Measurements from ENCODE around the gene BCL2L11. TPM values are rescaled to one million over a fixed set of nuclear protein-coding genes. Genes with fewer than 3 reads are reported as not detected.

Gene BCL2L11
- total and polyA plus RNA-seq, 10 of the 15 experiments (the other 5 are each of a cell fraction or from before 2014, with no cell fraction given), result 0.29 to 10.1 (median 1.1) TPM

DNA sequence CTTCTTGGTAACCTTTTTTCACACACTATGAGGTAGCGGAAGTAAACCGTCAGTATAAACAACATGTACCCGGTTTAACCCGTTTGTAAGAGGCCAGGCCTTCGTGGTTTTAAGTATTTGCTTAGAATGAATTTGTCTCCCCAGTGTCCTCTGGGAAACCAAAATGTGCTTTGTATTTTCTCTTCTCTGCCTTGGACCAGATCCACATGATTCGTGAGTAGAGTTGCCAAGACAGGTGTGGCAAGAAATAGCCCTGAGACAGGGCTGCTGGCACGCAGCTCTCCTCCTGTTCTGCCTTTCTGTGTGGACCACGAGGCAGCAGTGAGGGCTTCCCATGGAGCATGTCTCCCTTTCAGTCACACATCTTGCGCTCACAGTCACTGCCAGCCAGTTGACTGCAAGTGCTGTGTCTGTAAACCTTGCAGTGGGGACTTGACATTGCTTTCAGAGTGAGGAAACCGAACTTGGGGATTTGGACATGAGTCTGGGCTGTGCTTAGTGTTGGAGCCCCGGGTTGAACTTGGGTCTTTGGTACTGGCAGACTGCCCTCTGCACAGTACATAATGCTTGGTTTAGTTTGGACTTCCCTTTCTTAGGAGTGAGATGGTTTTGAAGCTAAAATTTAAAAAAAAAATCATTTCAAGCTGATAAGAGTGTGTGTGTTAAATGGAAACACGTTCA, 19.1 kb downstream of the BCL2L11 start:
- Histone ChIP-seq H3K9me3 (replicated peaks; ENCODE audit: control insufficient read depth, insufficient read depth, low read length) (no peaks in the 10 kb centered on the region; the same call in 2 of the 3 replicates), H3K27me3 (replicated peaks in 1 of 2; ENCODE audit: control insufficient read depth in 2 of 2, insufficient read depth in 2 of 2, low read length in 1 of 2) (no peaks in the 10 kb centered on the region; a peak in 2 of 4 replicates), H3K27ac (ENCODE audit: control insufficient read depth, insufficient read depth) (no peak overlapping the region), H3K9ac (ENCODE audit: control insufficient read depth, insufficient read depth, low read length) (no peak overlapping the region), H3K4me3 (no peak overlapping the region), H3K36me3 (ENCODE audit: control insufficient read depth in 2 of 2, insufficient read depth in 2 of 2, low read length in 1 of 2) (peaks cover 0 to 12% of the 10 kb centered on the region in 2 experiments; a peak in 2 of 4 replicates), H3K4me1 (ENCODE audit: control insufficient read depth, insufficient read depth, low read length) (peaks cover 1% of the 10 kb centered on the region), H3K79me2 (ENCODE audit: control insufficient read depth, insufficient read depth, low read length) (0 out of 2 replicates have a peak, but pooled peaks cover under 1% of the 10 kb centered on the region), H2AFZ (ENCODE audit: control insufficient read depth, low read depth, low read length) (no peak overlapping the region), H4K20me1 (ENCODE audit: control insufficient read depth, insufficient read depth) (peaks cover 10% of the 10 kb centered on the region), H3K4me2 (ENCODE audit: control insufficient read depth, insufficient read depth) (no peak overlapping the region)
- DNase-seq (ENCODE audit: low read depth, low spot score) (no peak), FAIRE-seq (no peak), ATAC-seq (no peak; the same call in 2 of the 3 replicates)
- 78% methylated on average over 12 of the region's 12 CpGs for WGBS (ENCODE audit: insufficient coverage, insufficient replicate concordance, low lambda C conversion rate, missing lambda C conversion rate)
- intact Hi-C loops (cut with micrococcal nuclease; ENCODE audit: unreplicated experiment) (no loop called here), in situ Hi-C loops (cut with MboI) (no loop called here)
- BruUV-seq (replicated peaks), result no TSS peak
- RAD21 ChIA-PET (ENCODE audit: unreplicated experiment), result no interaction called here
- POLR2A ChIA-PET, result no interaction called here
- CTCF ChIA-PET, result no interaction called here
- SMC1A ChIA-PET (ENCODE audit: uncharacterized antibody, unreplicated experiment), result interaction anchor here (0.8 kb wide), 1 partner anchor 18 kb away, joined by 3 read pairs; no protein-coding TSS in a partner anchor
- TF ChIP-seq BHLHE40 (IDR thresholded peaks at IDR 0.05; ENCODE audit: borderline replicate concordance in 1 of 2, low read depth in 2 of 2, low read length in 1 of 2), result no peak
- TF ChIP-seq, protein P1, sequence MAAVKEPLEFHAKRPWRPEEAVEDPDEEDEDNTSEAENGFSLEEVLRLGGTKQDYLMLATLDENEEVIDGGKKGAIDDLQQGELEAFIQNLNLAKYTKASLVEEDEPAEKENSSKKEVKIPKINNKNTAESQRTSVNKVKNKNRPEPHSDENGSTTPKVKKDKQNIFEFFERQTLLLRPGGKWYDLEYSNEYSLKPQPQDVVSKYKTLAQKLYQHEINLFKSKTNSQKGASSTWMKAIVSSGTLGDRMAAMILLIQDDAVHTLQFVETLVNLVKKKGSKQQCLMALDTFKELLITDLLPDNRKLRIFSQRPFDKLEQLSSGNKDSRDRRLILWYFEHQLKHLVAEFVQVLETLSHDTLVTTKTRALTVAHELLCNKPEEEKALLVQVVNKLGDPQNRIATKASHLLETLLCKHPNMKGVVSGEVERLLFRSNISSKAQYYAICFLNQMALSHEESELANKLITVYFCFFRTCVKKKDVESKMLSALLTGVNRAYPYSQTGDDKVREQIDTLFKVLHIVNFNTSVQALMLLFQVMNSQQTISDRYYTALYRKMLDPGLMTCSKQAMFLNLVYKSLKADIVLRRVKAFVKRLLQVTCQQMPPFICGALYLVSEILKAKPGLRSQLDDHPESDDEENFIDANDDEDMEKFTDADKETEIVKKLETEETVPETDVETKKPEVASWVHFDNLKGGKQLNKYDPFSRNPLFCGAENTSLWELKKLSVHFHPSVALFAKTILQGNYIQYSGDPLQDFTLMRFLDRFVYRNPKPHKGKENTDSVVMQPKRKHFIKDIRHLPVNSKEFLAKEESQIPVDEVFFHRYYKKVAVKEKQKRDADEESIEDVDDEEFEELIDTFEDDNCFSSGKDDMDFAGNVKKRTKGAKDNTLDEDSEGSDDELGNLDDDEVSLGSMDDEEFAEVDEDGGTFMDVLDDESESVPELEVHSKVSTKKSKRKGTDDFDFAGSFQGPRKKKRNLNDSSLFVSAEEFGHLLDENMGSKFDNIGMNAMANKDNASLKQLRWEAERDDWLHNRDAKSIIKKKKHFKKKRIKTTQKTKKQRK (IDR thresholded peaks at IDR 0.05; ENCODE audit: low read depth, low read length), result no peak
- TF ChIP-seq, protein P2, sequence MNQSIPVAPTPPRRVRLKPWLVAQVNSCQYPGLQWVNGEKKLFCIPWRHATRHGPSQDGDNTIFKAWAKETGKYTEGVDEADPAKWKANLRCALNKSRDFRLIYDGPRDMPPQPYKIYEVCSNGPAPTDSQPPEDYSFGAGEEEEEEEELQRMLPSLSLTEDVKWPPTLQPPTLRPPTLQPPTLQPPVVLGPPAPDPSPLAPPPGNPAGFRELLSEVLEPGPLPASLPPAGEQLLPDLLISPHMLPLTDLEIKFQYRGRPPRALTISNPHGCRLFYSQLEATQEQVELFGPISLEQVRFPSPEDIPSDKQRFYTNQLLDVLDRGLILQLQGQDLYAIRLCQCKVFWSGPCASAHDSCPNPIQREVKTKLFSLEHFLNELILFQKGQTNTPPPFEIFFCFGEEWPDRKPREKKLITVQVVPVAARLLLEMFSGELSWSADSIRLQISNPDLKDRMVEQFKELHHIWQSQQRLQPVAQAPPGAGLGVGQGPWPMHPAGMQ (IDR thresholded peaks at IDR 0.05; ENCODE audit: borderline replicate concordance), result no peak
- TF ChIP-seq YY1 (IDR thresholded peaks at IDR 0.05; ENCODE audit: low read depth, low read length), result no peak
- TF ChIP-seq SMC3 (IDR thresholded peaks at IDR 0.05; ENCODE audit: borderline replicate concordance, low read length), result no peak
- TF ChIP-seq, protein P3, sequence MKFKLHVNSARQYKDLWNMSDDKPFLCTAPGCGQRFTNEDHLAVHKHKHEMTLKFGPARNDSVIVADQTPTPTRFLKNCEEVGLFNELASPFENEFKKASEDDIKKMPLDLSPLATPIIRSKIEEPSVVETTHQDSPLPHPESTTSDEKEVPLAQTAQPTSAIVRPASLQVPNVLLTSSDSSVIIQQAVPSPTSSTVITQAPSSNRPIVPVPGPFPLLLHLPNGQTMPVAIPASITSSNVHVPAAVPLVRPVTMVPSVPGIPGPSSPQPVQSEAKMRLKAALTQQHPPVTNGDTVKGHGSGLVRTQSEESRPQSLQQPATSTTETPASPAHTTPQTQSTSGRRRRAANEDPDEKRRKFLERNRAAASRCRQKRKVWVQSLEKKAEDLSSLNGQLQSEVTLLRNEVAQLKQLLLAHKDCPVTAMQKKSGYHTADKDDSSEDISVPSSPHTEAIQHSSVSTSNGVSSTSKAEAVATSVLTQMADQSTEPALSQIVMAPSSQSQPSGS (IDR thresholded peaks at IDR 0.05; ENCODE audit: low read length), result no peak
- TF ChIP-seq HDAC6 (IDR thresholded peaks at IDR 0.05; ENCODE audit: unreplicated experiment), result no peak

All from GM12878 (cell line).